OCI-LY3 (cell line): ENCODE results near the gene ADARB2.

ENCODE experiments used
- H2AFZ ChIP-seq: fragments of 200-600, 300-600 bp; shearing (Covaris generic); 2 replicates; pipeline ENCODE4 v1.6.0; 2014; ENCODE audit warnings: antibody characterized with exemption, low read depth, low read length
- H3K27ac ChIP-seq: fragments of 200-600, 300-600 bp; sonication (generic); 2 replicates; pipeline ENCODE4 v1.5.1; 2014; ENCODE audit warnings: mild to moderate bottlenecking, low read length, moderate library complexity, mixed read lengths
- H3K27me3 ChIP-seq: fragments of 200-600, 300-600 bp; sonication (generic); 2 replicates; pipeline ENCODE4 v1.6.1; 2014; ENCODE audit warnings: low read depth, low read length, mixed read lengths
- H3K36me3 ChIP-seq: fragments of 200-600, 300-600 bp; sonication (generic); replicated peaks from 2 replicates; pipeline ENCODE3; 2014; ENCODE audit warnings: low read depth, low read length, mixed read lengths
- H3K4me1 ChIP-seq: fragments of 300-600, 200-600 bp; sonication (generic); 2 replicates; pipeline ENCODE4 v1.6.1; 2014; ENCODE audit warnings: low read length, mixed read lengths
- H3K4me2 ChIP-seq: fragments of 200-600, 300-600 bp; sonication (generic); 2 replicates; pipeline ENCODE4 v1.6.1; 2014; ENCODE audit warnings: low read length, mixed read lengths
- H3K4me3 ChIP-seq: fragments of 300-600, 200-600 bp; sonication (generic); 2 replicates; pipeline ENCODE4 v1.5.1; 2014; ENCODE audit warnings: antibody characterized with exemption, mild to moderate bottlenecking, low read length, moderate library complexity
- H3K79me2 ChIP-seq: fragments of 300-600, 200-600 bp; shearing (Covaris generic); 2 replicates; pipeline ENCODE4 v1.6.1; 2014; ENCODE audit warnings: mild to moderate bottlenecking, low read length, mixed read lengths
- H3K9ac ChIP-seq: fragments of 300-600, 200-600 bp; shearing (Covaris generic); 2 replicates; pipeline ENCODE4 v1.6.0; 2014; ENCODE audit warnings: mild to moderate bottlenecking, low read length, moderate library complexity
- H3K9me3 ChIP-seq: fragments of 200-600, 300-600 bp; shearing (Covaris generic); 2 replicates; pipeline ENCODE4 v1.6.1; 2014; ENCODE audit warnings: low read length, mixed read lengths; ENCODE audit not compliant: insufficient read depth
- H4K20me1 ChIP-seq: fragments of 200-600, 300-600 bp; sonication (generic); 2 replicates; pipeline ENCODE4 v1.6.1; 2016; ENCODE audit warnings: low read length, mixed read lengths; ENCODE audit not compliant: insufficient read depth
- EZH2phosphoT487 ChIP-seq: fragments of 200-600 bp; shearing (Covaris generic); IDR thresholded peaks from 2 replicates; pipeline ENCODE4 v1.6.1; 2018; ENCODE audit warnings: antibody characterized with exemption, mixed run types, low read depth
- TF ChIP-seq, protein P1 (sequence below): fragments of 200-600, 300-600 bp; sonication (generic); IDR thresholded peaks from 2 replicates; pipeline ENCODE4 v1.5.1; 2014; ENCODE audit warnings: antibody characterized with exemption, low read length, low read depth

The ADARB2 gene

GRCh38 chr10:1653321-1653720 lies 84.0 kb downstream of the ADARB2 start:
- no peaks in the 10 kb centered on the region for H3K4me1 ChIP-seq
- no peak overlapping the region for H3K4me2 ChIP-seq
- H3K27me3 ChIP-seq = no peaks in the 10 kb centered on the region
- H3K36me3 ChIP-seq = no peaks in the 10 kb centered on the region
- no peak for TF ChIP-seq EZH2phosphoT487
- TF ChIP-seq, protein P1, sequence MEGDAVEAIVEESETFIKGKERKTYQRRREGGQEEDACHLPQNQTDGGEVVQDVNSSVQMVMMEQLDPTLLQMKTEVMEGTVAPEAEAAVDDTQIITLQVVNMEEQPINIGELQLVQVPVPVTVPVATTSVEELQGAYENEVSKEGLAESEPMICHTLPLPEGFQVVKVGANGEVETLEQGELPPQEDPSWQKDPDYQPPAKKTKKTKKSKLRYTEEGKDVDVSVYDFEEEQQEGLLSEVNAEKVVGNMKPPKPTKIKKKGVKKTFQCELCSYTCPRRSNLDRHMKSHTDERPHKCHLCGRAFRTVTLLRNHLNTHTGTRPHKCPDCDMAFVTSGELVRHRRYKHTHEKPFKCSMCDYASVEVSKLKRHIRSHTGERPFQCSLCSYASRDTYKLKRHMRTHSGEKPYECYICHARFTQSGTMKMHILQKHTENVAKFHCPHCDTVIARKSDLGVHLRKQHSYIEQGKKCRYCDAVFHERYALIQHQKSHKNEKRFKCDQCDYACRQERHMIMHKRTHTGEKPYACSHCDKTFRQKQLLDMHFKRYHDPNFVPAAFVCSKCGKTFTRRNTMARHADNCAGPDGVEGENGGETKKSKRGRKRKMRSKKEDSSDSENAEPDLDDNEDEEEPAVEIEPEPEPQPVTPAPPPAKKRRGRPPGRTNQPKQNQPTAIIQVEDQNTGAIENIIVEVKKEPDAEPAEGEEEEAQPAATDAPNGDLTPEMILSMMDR = no peak
- no peaks in the 10 kb centered on the region for H3K79me2 ChIP-seq
- H3K27ac ChIP-seq = no peak overlapping the region
- H2AFZ ChIP-seq = no peak overlapping the region
- no peaks in the 10 kb centered on the region for H3K9me3 ChIP-seq
- no peaks in the 10 kb centered on the region for H4K20me1 ChIP-seq
- H3K4me3 ChIP-seq = no peak overlapping the region
- H3K9ac ChIP-seq = no peak overlapping the region

DNA sequence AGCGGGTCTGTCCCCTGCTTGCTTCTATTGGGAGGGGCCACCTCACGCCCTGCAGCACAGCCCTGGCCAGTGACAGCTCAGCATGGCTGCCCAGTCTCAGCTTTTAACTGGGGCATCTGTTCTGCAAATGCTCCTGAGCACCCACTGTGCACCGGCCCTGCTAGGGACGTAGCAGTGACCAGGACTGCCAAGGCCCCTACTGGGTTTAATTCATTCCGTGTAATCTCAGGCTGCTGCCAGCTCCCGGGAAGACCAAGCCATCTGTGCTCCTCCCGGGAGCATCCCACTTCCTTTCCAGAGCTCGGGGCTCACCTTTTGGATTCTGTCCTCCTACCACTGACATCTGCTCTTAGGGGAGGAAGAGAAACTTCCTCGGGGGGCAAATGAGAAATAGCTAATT lies 85.2 kb downstream of the ADARB2 start:
- H3K27ac ChIP-seq = no peak overlapping the region
- TF ChIP-seq, protein P1 = no peak
- no peak for TF ChIP-seq EZH2phosphoT487
- no peaks in the 10 kb centered on the region for H3K79me2 ChIP-seq
- H3K4me3 ChIP-seq = no peak overlapping the region
- no peaks in the 10 kb centered on the region for H3K9me3 ChIP-seq
- H3K36me3 ChIP-seq = no peaks in the 10 kb centered on the region
- no peak overlapping the region for H3K9ac ChIP-seq
- H4K20me1 ChIP-seq = no peaks in the 10 kb centered on the region
- no peaks in the 10 kb centered on the region for H3K4me1 ChIP-seq
- no peak overlapping the region for H3K4me2 ChIP-seq
- H3K27me3 ChIP-seq = no peaks in the 10 kb centered on the region
- H2AFZ ChIP-seq = no peak overlapping the region

GRCh38 chr10:1651270-1651966 lies 85.9 kb downstream of the ADARB2 start:
- TF ChIP-seq EZH2phosphoT487 = no peak
- TF ChIP-seq, protein P1 = no peak
- Histone ChIP-seq H3K27ac (no peak overlapping the region), H3K27me3 (no peaks in the 10 kb centered on the region), H2AFZ (no peak overlapping the region), H3K4me2 (no peak overlapping the region), H3K36me3 (no peaks in the 10 kb centered on the region), H3K4me1 (no peaks in the 10 kb centered on the region), H3K4me3 (no peak overlapping the region), H3K9ac (no peak overlapping the region), H3K9me3 (no peaks in the 10 kb centered on the region), H4K20me1 (no peaks in the 10 kb centered on the region), H3K79me2 (no peaks in the 10 kb centered on the region)

DNA sequence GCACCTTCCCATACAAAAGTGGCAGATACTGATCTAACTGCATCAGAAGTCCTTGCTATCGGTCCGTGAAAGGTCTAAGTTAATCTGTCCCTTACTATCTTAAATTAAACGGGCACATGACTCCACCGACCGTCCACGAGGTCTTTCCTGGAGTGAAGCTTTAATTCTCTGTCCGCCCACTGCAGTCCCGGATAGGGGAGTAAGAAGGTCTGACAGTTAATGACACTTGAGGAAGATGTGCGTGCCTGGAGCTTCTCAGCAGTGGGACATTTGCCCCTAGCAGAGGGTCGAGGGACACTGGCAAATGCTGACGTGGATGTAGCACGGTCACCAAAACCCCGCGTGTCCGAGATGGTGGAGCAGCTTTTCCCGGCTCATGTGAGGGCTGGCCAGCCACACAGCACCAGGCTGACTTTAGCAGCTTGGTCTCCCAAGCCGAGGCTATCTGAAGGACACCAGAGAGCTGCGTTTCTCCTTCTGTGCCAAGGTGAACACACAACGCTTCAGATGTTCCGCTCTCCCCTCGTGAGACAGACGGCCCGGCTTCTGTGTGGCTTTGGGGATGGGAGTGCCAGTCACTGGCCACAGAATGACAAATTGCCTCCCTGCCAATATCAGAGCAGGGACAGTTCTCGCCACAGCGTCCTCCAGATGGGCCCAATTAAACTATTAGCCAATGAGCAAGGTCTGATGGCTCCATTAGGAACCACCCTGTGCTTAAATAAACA lies 86.6 kb downstream of the ADARB2 start:
- Histone ChIP-seq H3K4me2 (no peak overlapping the region), H3K27me3 (no peaks in the 10 kb centered on the region), H3K9ac (no peak overlapping the region), H3K4me3 (no peak overlapping the region), H2AFZ (no peak overlapping the region), H4K20me1 (no peaks in the 10 kb centered on the region), H3K9me3 (no peaks in the 10 kb centered on the region), H3K27ac (no peak overlapping the region), H3K79me2 (no peaks in the 10 kb centered on the region), H3K36me3 (no peaks in the 10 kb centered on the region), H3K4me1 (no peaks in the 10 kb centered on the region)
- TF ChIP-seq, protein P1 = no peak
- no peak for TF ChIP-seq EZH2phosphoT487
